GM18502 (cell line): ENCODE data around the gene MYO5B.
"Not testable (repeated sequence)": the region's sequence is repeated elsewhere in the genome, so short reads cannot be mapped to it uniquely, and the experiment has no call there.

Experiments used
- ATAC-seq: cut with Tn5 transposase; IDR thresholded peaks from one replicate; pipeline ENCODE4 v1.9.1; 2021; ENCODE audit warnings: mild to moderate bottlenecking; ENCODE audit not compliant: unreplicated experiment, poor library complexity

MYO5B gene

DNA sequence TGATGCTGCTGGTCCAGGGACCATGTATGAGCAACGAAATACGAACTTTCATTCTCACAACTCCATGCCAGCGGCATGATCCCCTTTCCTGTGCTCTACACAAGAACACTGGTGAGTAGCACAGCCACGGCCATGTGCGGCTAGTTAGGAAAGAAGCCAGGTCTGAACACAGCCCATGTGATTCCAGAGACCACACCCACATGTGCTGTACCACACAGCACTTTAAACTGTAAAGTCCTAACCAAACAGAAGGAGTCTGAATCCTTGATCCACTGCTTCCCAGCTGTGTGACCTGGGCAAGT lies 348.6 kb downstream of the MYO5B start:
- ATAC-seq = no peak

DNA sequence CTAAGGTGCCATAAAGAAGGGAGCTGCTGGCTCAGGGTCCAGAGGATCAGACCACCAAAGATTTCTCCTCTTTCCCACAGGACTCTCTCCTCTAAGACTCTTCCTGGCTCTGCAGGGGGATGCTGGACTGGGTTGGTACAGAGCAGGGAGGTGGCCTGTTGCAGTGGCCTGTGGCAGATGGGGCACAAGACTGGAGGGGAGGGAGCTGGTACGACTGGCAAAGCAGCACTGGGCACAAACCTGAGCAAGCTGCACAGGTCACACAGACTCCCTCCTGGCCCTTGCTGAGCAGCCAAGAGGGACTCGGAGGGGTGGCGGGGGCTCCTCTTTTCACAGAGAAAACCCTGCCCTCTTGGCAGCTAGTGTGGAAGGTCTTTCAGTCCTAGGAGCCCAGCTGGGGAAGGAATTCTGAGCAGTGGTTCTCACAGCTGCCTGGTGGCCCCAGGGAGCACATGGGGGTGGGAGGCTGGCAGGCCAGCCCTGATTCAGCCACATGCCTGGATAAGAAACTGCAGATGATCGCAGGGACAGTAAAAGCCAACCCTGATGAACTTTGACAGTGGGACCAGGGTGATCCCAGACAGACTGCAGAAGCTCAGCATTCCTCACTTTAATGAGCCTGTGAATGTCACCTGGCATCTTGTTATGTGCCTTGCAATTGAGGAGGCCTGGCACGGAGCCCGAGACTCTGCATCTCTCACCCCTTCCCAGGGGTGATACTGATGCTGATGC lies 349.2 kb downstream of the MYO5B start:
- no peak for ATAC-seq

- no peak for ATAC-seq
Observed at GRCh38 chr18:49844903-49845302, 350.0 kb downstream of the MYO5B start.

- no peak for ATAC-seq
Observed at GRCh38 chr18:49843778-49844625, 350.9 kb downstream of the MYO5B start.

- ATAC-seq = no peak
Observed at GRCh38 chr18:49843131-49843530, 351.8 kb downstream of the MYO5B start.

DNA sequence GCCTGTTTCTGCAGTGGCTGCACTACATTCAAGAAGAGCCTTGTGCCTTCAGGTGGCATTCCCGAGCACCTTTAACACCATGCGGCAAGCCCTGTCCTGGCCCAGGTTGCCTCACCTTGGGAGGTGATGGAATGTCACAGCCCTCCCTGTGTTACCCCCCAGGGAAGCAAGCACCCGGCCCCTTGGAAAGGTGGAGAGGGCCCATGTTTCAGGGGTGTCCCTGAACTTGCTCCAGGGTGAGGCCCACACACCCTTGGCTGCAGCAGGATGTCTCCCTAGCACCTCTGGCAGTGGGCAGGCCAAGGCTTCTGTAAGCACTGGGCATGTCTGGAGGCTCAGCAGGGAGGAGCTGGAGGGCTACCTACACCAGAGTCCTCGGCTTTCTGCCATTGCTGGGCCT lies 352.3 kb downstream of the MYO5B start:
- ATAC-seq = no peak

GRCh38 chr18:49841236-49842217 lies 353.4 kb downstream of the MYO5B start:
- no peak for ATAC-seq

DNA sequence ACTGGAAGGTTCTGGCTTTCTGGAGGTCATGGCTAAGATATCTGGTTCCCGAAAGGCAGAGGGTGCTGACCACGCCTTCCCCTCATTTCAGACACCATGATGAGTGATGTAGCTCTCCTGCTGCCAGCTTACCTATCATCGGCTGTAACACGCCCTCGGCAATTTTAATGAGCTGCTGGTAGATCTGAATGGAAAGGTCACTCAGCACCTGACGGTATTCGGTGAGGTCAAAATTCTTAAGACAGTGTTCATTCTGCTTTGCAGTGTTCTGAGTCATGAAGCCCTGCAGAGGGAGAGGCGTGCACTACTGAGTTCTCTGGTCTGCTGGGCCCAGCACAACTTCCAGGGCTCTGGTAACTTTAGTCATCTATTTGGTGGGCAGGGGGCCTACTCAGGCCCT lies 355.9 kb downstream of the MYO5B start:
- ATAC-seq = no peak

DNA sequence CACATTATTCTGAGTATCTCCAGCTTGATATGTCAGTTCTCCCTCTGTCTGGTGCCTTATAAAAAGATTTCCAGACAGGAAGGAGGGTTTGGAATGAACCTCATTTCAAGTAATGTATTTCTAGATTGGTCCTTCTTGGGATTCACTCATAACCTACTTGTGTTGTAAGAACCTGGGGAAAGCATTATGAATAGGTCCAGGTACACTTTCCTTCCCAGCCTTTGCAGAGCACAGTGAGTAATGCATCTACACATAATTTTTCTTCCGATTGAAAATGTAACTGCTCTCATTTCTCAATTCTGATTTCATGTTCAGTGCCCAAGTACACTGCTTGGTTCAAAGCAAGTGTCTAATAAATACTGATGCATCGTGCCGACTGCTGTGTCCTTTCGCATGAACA lies 356.6 kb downstream of the MYO5B start:
- no peak for ATAC-seq

GRCh38 chr18:49837889-49838288 lies 357.1 kb downstream of the MYO5B start:
- no peak for ATAC-seq

DNA sequence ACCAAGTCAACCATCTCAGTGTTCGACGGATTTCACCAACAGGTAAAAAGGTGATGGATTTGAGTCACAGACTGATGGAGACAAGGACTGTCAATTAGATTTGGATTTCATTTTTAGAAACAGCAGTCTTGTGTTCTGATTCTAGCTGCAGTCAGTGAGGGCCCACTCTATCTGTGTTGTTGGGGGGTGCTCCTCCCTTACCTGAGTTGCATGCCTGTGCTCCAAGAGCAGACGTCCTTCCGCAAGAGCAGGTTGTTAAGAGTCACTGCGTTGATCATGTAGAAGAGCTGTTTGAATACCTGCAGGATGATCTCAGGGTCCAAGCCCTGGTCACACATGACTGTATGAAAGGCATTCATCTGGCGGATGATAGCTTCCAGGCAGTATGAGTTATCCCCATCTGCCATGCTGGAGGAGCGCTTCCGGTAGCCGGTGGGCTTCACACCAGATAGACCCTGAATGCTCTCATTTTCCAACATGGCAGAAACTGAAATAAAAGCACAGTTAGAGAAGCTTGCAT lies 357.6 kb downstream of the MYO5B start:
- not testable (repeated sequence) for ATAC-seq

GRCh38 chr18:49835405-49835804 lies 359.5 kb downstream of the MYO5B start:
- no peak for ATAC-seq

GRCh38 chr18:49834258-49834657 lies 360.7 kb downstream of the MYO5B start:
- no peak for ATAC-seq

GRCh38 chr18:49833814-49834213 lies 361.1 kb downstream of the MYO5B start:
- ATAC-seq = no peak

- no peak for ATAC-seq
Observed at GRCh38 chr18:49832221-49832647, 362.7 kb downstream of the MYO5B start.

DNA sequence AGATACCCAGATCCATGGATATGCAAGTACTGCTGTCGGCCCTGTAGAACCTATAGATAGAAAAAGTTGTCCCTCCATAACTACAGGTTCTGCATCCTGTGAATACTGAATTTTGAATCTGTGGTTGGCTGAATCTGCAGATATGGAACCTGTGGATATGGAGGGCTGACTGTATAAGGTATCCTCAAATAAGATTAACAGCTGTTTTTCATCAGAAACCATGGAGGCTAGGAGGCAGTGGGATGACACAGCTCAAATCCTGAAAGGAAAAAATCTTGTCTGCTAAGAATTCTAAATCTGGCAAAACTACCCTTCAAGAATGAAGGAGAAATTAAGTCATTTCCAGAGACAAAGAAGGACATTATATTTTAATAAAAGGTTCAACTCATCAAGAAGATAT lies 367.0 kb downstream of the MYO5B start:
- ATAC-seq = no peak

DNA sequence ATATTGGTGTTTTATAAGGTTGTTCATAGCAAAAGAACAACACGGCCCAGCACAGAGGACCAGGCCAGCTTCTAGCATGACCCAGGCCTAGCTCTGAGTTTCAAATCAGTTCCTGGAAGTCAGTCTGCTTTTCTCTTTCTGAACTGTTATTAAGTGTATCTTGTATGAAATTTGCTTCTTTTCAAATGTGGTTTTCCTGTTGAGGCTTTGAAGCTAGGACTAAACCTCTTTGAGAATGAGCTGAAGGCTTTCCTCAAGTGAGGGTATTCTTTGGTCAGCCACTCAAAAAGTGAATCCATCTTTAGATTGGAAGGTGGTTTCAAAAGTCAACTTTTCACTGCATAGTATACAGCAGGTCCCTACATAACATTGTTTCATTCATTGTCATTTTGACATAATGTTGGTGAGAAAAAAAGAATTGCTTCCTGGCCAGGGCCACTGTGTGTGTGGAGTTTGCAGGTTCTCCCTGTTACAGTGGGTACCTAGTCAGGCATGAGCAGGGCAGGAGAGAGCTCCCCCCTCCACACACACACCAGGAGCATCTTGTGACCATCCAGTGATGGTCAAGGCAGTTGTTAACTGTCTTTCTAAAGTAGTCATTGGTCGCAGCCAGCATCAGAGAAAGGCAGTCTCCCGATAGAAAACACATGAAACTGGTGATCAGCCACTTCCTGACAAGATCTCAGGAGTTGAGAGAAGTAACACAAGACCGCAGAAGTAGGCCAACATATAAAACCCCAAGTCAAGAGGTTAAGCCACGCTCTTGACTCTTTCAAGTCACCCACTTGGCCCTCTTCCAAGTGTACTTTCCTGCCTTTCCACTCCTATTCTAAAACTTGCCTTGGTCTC lies 374.9 kb downstream of the MYO5B start:
- peak; percentile 53 for ATAC-seq

GRCh38 chr18:49819071-49819662 lies 375.8 kb downstream of the MYO5B start:
- ATAC-seq = no peak

- no peak for ATAC-seq
Observed at GRCh38 chr18:49817947-49818346, 377.0 kb downstream of the MYO5B start.
